Vagina (tissue), 2 donors: Measurements from ENCODE around the gene SPSB1. TPM values are rescaled to one million over a fixed set of nuclear protein-coding genes. Genes with fewer than 3 reads are reported as not detected.

ENCODE experiments used
- DNase-seq, 2 donors: peaks; one replicate each; pipeline ENCODE4 v3.0.0-alpha.2; 2017; ENCODE audit errors: extremely low spot score in 2 of 2
- H3K27ac ChIP-seq: fragments of 200-600 bp; sonication (generic); one replicate; pipeline ENCODE4 v1.5.1; 2019
- H3K27me3 ChIP-seq: fragments of 200-600 bp; sonication (generic); one replicate; pipeline ENCODE4 v1.5.1; 2019
- H3K36me3 ChIP-seq, 2 donors: fragments of 200-600 bp; sonication (generic); one replicate each; pipeline ENCODE4 v1.5.1; 2017 to 2019
- H3K4me1 ChIP-seq: fragments of 200-600 bp; sonication (generic); one replicate; pipeline ENCODE4 v1.5.1; 2019
- H3K4me3 ChIP-seq, 2 donors: fragments of 200-600 bp; sonication (generic); 1 replicate in 1 of 2; 2 replicates in 1 of 2; pipeline ENCODE4 v1.5.1; 2016 to 2019
- H3K9me3 ChIP-seq: fragments of 200-600 bp; sonication (generic); one replicate; pipeline ENCODE4 v1.5.1; 2019
- CTCF ChIP-seq, 3 experiments: fragments of 450-650 bp in 2 of 3; fragments of 200-600 bp in 1 of 3; sonication (generic) in 1 of 3; IDR thresholded peaks; one replicate each; pipeline ENCODE4 v1.5.1; 2017 to 2019; ENCODE audit warnings: antibody characterized with exemption in 3 of 3, mild to moderate bottlenecking in 2 of 3, moderate library complexity in 2 of 3
- POLR2A ChIP-seq, 2 donors: fragments of 450-650 bp; IDR thresholded peaks; one replicate each; pipeline ENCODE4 v1.6.1; 2017; ENCODE audit warnings: antibody characterized with exemption in 2 of 2, mild to moderate bottlenecking in 2 of 2, moderate library complexity in 2 of 2
- POLR2AphosphoS5 ChIP-seq, 2 donors: sonication (generic); formaldehyde crosslinking; IDR thresholded peaks; one replicate each; pipeline ENCODE4 v1.9.0; 2017; ENCODE audit warnings: antibody characterized with exemption in 2 of 2, mild to moderate bottlenecking in 2 of 2, low read depth in 1 of 2; ENCODE audit not compliant: insufficient read depth in 1 of 2
- intact Hi-C: fragments of 100-400 bp; cut with DNase I; formaldehyde crosslinking; loops from one replicate; pipeline ENCODE4 v1.15.1; 2023
- total RNA-seq: library from RNA; depleted of rRNA; stranded (reverse); fragments of >200 nt; gene quantifications from one replicate; pipeline ENCODE4 v1.2.3, GENCODE V29; 2016

Gene SPSB1
- total RNA-seq, 1 donor from 2014 or later = 40.0 TPM

- Histone ChIP-seq H3K9me3 (no peaks in the 10 kb centered on the region), H3K27ac (no peak overlapping the region), H3K4me3 (no peak overlapping the region), H3K4me1 (peaks cover 40% of the 10 kb centered on the region), H3K27me3 (no peaks in the 10 kb centered on the region), H3K36me3 (no peaks in the 10 kb centered on the region)
- TF ChIP-seq POLR2AphosphoS5 (IDR thresholded peaks at IDR 0.05; ENCODE audit: insufficient read depth in 1 of 2, low read depth in 1 of 2) (no peak), POLR2A (IDR thresholded peaks at IDR 0.05) (no peak), CTCF (IDR thresholded peaks at IDR 0.05) (no peak)
- intact Hi-C loops = no loop called here
- no peak for DNase-seq
These were observed 75.1 kb downstream of the SPSB1 start for GRCh38 chr1:9367806-9368205.

GRCh38 chr1:9368356-9368755 lies 75.7 kb downstream of the SPSB1 start:
- Histone ChIP-seq H3K4me1 (peaks cover 40% of the 10 kb centered on the region), H3K27ac (no peak overlapping the region), H3K36me3 (no peaks in the 10 kb centered on the region), H3K9me3 (no peaks in the 10 kb centered on the region), H3K4me3 (no peak overlapping the region), H3K27me3 (no peaks in the 10 kb centered on the region)
- no peak for TF ChIP-seq POLR2A (IDR thresholded peaks at IDR 0.05)
- TF ChIP-seq CTCF (IDR thresholded peaks at IDR 0.05) = no peak
- TF ChIP-seq POLR2AphosphoS5 (IDR thresholded peaks at IDR 0.05; ENCODE audit: insufficient read depth in 1 of 2, low read depth in 1 of 2) = no peak
- intact Hi-C loops = no loop called here
- no peak for DNase-seq

GRCh38 chr1:9369964-9370788 lies 77.5 kb downstream of the SPSB1 start:
- no peak overlapping the region for H3K4me3 ChIP-seq
- no peaks in the 10 kb centered on the region for H3K27me3 ChIP-seq
- peaks cover 46% of the 10 kb centered on the region for H3K4me1 ChIP-seq
- no peak for DNase-seq
- H3K36me3 ChIP-seq = no peaks in the 10 kb centered on the region
- no peak for TF ChIP-seq POLR2AphosphoS5 (IDR thresholded peaks at IDR 0.05; ENCODE audit: insufficient read depth in 1 of 2, low read depth in 1 of 2)
- TF ChIP-seq POLR2A (IDR thresholded peaks at IDR 0.05) = no peak
- TF ChIP-seq CTCF (IDR thresholded peaks at IDR 0.05) = no peak
- no peak overlapping the region for H3K27ac ChIP-seq
- H3K9me3 ChIP-seq = no peaks in the 10 kb centered on the region
- intact Hi-C loops = no loop called here

- Histone ChIP-seq H3K9me3 (no peaks in the 10 kb centered on the region), H3K4me1 (peaks cover 59% of the 10 kb centered on the region), H3K27me3 (no peaks in the 10 kb centered on the region), H3K36me3 (no peaks in the 10 kb centered on the region), H3K27ac (peak overlapping the region; percentile 68), H3K4me3 (no peak overlapping the region)
- intact Hi-C loops = no loop called here
- no peak for TF ChIP-seq POLR2A (IDR thresholded peaks at IDR 0.05)
- TF ChIP-seq POLR2AphosphoS5 (IDR thresholded peaks at IDR 0.05; ENCODE audit: insufficient read depth in 1 of 2, low read depth in 1 of 2) = peak; percentile 16 to 64
- no peak for DNase-seq
These were observed 78.8 kb downstream of the SPSB1 start for GRCh38 chr1:9371391-9371935.

GRCh38 chr1:9371951-9372350 lies 79.3 kb downstream of the SPSB1 start:
- Histone ChIP-seq H3K27ac (peak overlapping the region; percentile 68), H3K4me1 (peaks cover 62% of the 10 kb centered on the region), H3K27me3 (no peaks in the 10 kb centered on the region), H3K36me3 (no peaks in the 10 kb centered on the region), H3K4me3 (no peak overlapping the region), H3K9me3 (no peaks in the 10 kb centered on the region)
- no peak for TF ChIP-seq POLR2A (IDR thresholded peaks at IDR 0.05)
- no peak for TF ChIP-seq CTCF (IDR thresholded peaks at IDR 0.05)
- TF ChIP-seq POLR2AphosphoS5 (IDR thresholded peaks at IDR 0.05; ENCODE audit: insufficient read depth in 1 of 2, low read depth in 1 of 2) = no peak
- DNase-seq = no peak
- intact Hi-C loops = loop anchor here (2.0 kb wide), 1 partner anchor 75 kb away; no protein-coding TSS in a partner anchor
